ENCODE data around the gene PPP6R1. TPM values are rescaled to one million over a fixed set of nuclear protein-coding genes. Genes with fewer than 3 reads are reported as not detected.

Gene PPP6R1
- total RNA-seq, 1 experiment from 2014 or later = 79.7 TPM

DNA sequence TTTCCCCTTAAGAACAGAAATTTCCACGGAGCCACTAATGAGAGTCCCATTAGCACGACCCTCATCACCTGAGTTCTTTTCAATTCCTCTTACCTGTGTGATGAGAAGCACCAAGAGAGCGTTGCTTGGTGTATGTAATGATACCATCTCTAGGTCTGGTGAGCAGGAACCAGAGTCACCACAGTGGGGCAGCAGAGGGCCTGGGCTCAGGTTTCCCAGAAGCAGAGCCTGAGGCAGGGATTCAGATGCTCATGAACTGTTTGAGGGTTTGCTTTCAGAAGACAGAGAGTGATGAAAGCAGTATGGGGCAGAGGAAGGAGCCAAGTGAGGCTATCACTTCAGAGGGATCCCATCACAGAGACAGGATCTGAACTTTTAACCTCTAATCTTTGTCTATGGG lies 46.4 kb downstream of the PPP6R1 start:
- no peak overlapping the region for H2AK5ac ChIP-seq (ENCODE audit: insufficient read length, low read length)
- H3K27me3 ChIP-seq (ENCODE audit: insufficient read depth, low read length) = no peaks in the 10 kb centered on the region
- Mint-ChIP-seq H3K9me3 (peaks cover 24 to 46% of the 10 kb centered on the region in 2 experiments), H3K36me3 (ENCODE audit: insufficient read depth in 1 of 3, low read depth in 3 of 3) (peaks cover 0 to 9% (median 6%) of the 10 kb centered on the region in 3 experiments; a peak in 5 of 7 replicates), H3K4me1 (peaks cover 11 to 13% of the 10 kb centered on the region in 2 experiments), H3K27me3 (ENCODE audit: low read depth) (peaks cover 45% of the 10 kb centered on the region), H3K27ac (no peak overlapping the region), H3K4me3 (no peak overlapping the region; a peak in 1 of 5 replicates)
- H3K14ac ChIP-seq (ENCODE audit: insufficient read depth, low read length) = no peak overlapping the region
- H3K18ac ChIP-seq (ENCODE audit: insufficient read length, low read depth, low read length) = no peak overlapping the region
- H3K79me2 ChIP-seq (ENCODE audit: insufficient read depth, low read length) = no peaks in the 10 kb centered on the region
- no peak overlapping the region for H2BK15ac ChIP-seq (ENCODE audit: low read depth, low read length)
- no peak overlapping the region for H3K9ac ChIP-seq (ENCODE audit: extremely low read depth, insufficient read length, low read length)
- H4K8ac ChIP-seq (replicated peaks; ENCODE audit: insufficient read length, low read depth, low read length) = no peak overlapping the region
- no peak overlapping the region for H2BK20ac ChIP-seq (ENCODE audit: low read depth, low read length, poor library complexity, severe bottlenecking)
- H3K23ac ChIP-seq (ENCODE audit: insufficient read length, low read depth, low read length) = no peak overlapping the region
- H3K4ac ChIP-seq (ENCODE audit: low read depth, low read length) = no peak overlapping the region
- peaks cover 2% of the 10 kb centered on the region for H4K20me1 ChIP-seq (ENCODE audit: control insufficient read depth, insufficient read depth, insufficient read length)
- no peak overlapping the region for H3K56ac ChIP-seq (ENCODE audit: insufficient read length, low read depth, low read length)
- no peak overlapping the region for H2AFZ ChIP-seq (ENCODE audit: low read length)
- no peak overlapping the region for H3T11ph ChIP-seq (ENCODE audit: low read length)
- H3K9me3 ChIP-seq (ENCODE audit: control insufficient read depth, low read depth, low read length) = no peaks in the 10 kb centered on the region
- H3K4me2 ChIP-seq (ENCODE audit: insufficient read depth, insufficient read length, low read length) = no peak overlapping the region
- no peak for DNase-seq
- no peak overlapping the region for H3K27ac ChIP-seq (ENCODE audit: insufficient read length, low read depth, low read length)
- H2BK12ac ChIP-seq (ENCODE audit: insufficient read length, low read depth, low read length) = no peak overlapping the region
- TF ChIP-seq, protein P1, sequence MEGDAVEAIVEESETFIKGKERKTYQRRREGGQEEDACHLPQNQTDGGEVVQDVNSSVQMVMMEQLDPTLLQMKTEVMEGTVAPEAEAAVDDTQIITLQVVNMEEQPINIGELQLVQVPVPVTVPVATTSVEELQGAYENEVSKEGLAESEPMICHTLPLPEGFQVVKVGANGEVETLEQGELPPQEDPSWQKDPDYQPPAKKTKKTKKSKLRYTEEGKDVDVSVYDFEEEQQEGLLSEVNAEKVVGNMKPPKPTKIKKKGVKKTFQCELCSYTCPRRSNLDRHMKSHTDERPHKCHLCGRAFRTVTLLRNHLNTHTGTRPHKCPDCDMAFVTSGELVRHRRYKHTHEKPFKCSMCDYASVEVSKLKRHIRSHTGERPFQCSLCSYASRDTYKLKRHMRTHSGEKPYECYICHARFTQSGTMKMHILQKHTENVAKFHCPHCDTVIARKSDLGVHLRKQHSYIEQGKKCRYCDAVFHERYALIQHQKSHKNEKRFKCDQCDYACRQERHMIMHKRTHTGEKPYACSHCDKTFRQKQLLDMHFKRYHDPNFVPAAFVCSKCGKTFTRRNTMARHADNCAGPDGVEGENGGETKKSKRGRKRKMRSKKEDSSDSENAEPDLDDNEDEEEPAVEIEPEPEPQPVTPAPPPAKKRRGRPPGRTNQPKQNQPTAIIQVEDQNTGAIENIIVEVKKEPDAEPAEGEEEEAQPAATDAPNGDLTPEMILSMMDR (conservative IDR thresholded peaks at IDR 0.05) = peak; percentile 59; the same call in 2 of the 3 replicates
- WGBS (ENCODE audit: extremely low coverage, insufficient read length, low lambda C conversion rate) = no CpG with 5 or more reads among the region's 3 CpGs
- H4K5ac ChIP-seq (ENCODE audit: insufficient read length, low read depth, low read length) = no peak overlapping the region
- H3K4me1 ChIP-seq (ENCODE audit: insufficient read depth, low read length) = no peaks in the 10 kb centered on the region
- peaks cover 3% of the 10 kb centered on the region for H3K23me2 ChIP-seq (ENCODE audit: insufficient read length, low read depth, low read length, poor library complexity, severe bottlenecking)
- H4K91ac ChIP-seq (ENCODE audit: insufficient read length, low read depth, low read length) = no peak overlapping the region
- H2BK120ac ChIP-seq (ENCODE audit: low read depth, low read length, poor library complexity, severe bottlenecking) = no peak overlapping the region
- no peaks in the 10 kb centered on the region for H3K79me1 ChIP-seq (ENCODE audit: insufficient read depth, low read depth, low read length, poor library complexity, severe bottlenecking)
- no peak overlapping the region for H2BK5ac ChIP-seq (ENCODE audit: insufficient read length, low read length)

Measured in H9 (cell line).